ENCODE measurements around the gene TMEM59.

DNA sequence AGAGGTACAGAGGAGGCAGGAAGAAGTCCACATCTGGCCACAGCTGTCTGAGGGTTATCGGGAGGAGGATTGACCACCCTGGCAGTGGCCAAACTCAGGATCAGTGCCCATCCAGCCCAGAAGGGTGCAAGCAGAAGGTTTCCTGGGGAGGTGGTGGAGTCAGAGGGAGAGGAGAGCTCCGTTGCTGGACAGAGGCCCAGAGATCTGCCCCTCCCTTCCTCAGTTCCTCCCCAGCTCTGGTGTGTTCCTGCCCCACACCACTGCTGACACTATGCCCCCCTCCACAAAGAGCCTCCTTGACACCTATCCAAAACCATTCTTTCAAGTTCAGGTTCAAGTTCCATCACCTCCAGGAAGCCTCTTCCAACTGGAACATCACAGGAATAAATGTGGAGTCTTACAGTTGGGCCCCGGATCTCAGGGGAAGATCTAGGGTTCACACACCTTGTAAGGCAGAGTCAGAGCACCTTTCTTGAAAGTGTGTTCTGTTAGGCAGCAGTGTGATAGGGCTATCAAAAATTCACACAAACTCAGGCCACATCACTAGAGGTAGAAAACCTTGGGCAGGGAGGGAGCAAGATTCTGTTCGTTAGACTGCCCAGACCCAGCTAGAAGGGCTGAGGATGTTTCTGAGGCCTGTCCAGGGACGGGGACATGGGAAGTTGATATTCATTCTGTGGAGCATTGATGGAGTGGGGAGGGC is 42.4 kb downstream of the TMEM59 start:
- TF ChIP-seq, protein P1, sequence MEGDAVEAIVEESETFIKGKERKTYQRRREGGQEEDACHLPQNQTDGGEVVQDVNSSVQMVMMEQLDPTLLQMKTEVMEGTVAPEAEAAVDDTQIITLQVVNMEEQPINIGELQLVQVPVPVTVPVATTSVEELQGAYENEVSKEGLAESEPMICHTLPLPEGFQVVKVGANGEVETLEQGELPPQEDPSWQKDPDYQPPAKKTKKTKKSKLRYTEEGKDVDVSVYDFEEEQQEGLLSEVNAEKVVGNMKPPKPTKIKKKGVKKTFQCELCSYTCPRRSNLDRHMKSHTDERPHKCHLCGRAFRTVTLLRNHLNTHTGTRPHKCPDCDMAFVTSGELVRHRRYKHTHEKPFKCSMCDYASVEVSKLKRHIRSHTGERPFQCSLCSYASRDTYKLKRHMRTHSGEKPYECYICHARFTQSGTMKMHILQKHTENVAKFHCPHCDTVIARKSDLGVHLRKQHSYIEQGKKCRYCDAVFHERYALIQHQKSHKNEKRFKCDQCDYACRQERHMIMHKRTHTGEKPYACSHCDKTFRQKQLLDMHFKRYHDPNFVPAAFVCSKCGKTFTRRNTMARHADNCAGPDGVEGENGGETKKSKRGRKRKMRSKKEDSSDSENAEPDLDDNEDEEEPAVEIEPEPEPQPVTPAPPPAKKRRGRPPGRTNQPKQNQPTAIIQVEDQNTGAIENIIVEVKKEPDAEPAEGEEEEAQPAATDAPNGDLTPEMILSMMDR (IDR thresholded peaks at IDR 0.05; ENCODE audit: low read depth, low read length), result no peak
- no peak for TF ChIP-seq MAX (IDR thresholded peaks at IDR 0.05; ENCODE audit: low read depth, low read length)
- TF ChIP-seq POLR2A (IDR thresholded peaks at IDR 0.05; ENCODE audit: extremely low read depth, insufficient read length), result no peak
- no peak for TF ChIP-seq MYC (IDR thresholded peaks at IDR 0.05; ENCODE audit: low read depth, low read length)

Data from NB4 (cell line).